ENCODE results near the gene ACP5. TPM values are rescaled to one million over a fixed set of nuclear protein-coding genes. Genes with fewer than 3 reads are reported as not detected.
"Not testable (repeated sequence)": the region's sequence is repeated elsewhere in the genome, so short reads cannot be mapped to it uniquely, and the experiment has no call there.

ACP5 gene
- total RNA-seq, 1 experiment from 2014 or later: 2.3 TPM

DNA sequence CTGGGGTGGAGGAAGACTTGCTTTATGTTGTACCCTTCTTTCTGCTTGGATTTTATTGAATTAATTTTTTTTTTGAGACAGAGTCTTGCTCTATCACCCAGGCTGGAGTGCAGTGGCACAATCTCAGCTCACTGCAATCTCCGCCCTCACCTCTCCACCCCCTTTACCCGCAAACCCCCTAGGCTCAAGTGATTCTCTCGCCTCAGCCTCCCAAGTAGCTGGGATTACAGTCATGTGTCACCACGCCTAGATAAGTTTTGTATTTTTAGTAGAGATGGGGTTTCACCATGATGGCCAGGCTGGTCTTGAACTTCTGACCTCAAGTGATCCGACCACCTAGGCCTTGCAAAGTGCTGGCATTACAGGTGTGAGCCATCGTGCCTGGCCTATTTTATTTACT, 4.1 kb downstream of the ACP5 start:
- not testable (repeated sequence) for H3K27ac ChIP-seq (ENCODE audit: insufficient read length, low read depth, low read length); H3K79me2 ChIP-seq (ENCODE audit: insufficient read depth, low read length); H2BK15ac ChIP-seq (ENCODE audit: low read depth, low read length); H3K4ac ChIP-seq (ENCODE audit: low read depth, low read length); H3K27me3 ChIP-seq (ENCODE audit: insufficient read depth, low read length); H2BK20ac ChIP-seq (ENCODE audit: low read depth, low read length, poor library complexity, severe bottlenecking); H2AFZ ChIP-seq (ENCODE audit: low read length); H3K23ac ChIP-seq (ENCODE audit: insufficient read length, low read depth, low read length); H3K9me3 Mint-ChIP-seq; H3K4me1 ChIP-seq (ENCODE audit: insufficient read depth, low read length); H2AK5ac ChIP-seq (ENCODE audit: insufficient read length, low read length); H3T11ph ChIP-seq (ENCODE audit: low read length); H3K9ac ChIP-seq (ENCODE audit: extremely low read depth, insufficient read length, low read length); H2BK5ac ChIP-seq (ENCODE audit: insufficient read length, low read length); H3K56ac ChIP-seq (ENCODE audit: insufficient read length, low read depth, low read length); H3K27ac Mint-ChIP-seq; H3K79me1 ChIP-seq (ENCODE audit: insufficient read depth, low read depth, low read length, poor library complexity, severe bottlenecking); H3K9me3 ChIP-seq (ENCODE audit: control insufficient read depth, low read depth, low read length); H2BK12ac ChIP-seq (ENCODE audit: insufficient read length, low read depth, low read length); H3K4me3 Mint-ChIP-seq; DNase-seq; H3K27me3 Mint-ChIP-seq (ENCODE audit: low read depth); H4K8ac ChIP-seq (replicated peaks; ENCODE audit: insufficient read length, low read depth, low read length); H3K23me2 ChIP-seq (ENCODE audit: insufficient read length, low read depth, low read length, poor library complexity, severe bottlenecking); H3K4me1 Mint-ChIP-seq; H4K20me1 ChIP-seq (ENCODE audit: control insufficient read depth, insufficient read depth, insufficient read length); H3K36me3 Mint-ChIP-seq (ENCODE audit: insufficient read depth in 1 of 3, low read depth in 3 of 3); H4K5ac ChIP-seq (ENCODE audit: insufficient read length, low read depth, low read length); H3K14ac ChIP-seq (ENCODE audit: insufficient read depth, low read length); H4K91ac ChIP-seq (ENCODE audit: insufficient read length, low read depth, low read length); H3K4me2 ChIP-seq (ENCODE audit: insufficient read depth, insufficient read length, low read length); H3K18ac ChIP-seq (ENCODE audit: insufficient read length, low read depth, low read length); H2BK120ac ChIP-seq (ENCODE audit: low read depth, low read length, poor library complexity, severe bottlenecking)
- no CpG with 5 or more reads among the region's 6 CpGs for WGBS (ENCODE audit: extremely low coverage, insufficient read length, low lambda C conversion rate)
